Midbrain (tissue), 1 donor: Measurements from ENCODE around the gene CRB1.

Source experiments
- DNase-seq: peaks from one replicate; lab custom pipeline; 2025; lab: John Stamatoyannopoulos, UW

Gene CRB1

GRCh38 chr1:197268012-197268411 is at the start of gene CRB1:
TSS of gene CRB1 (plus strand) at chr1:197268252. CDS start at chr1:197268413, 161 bp downstream.
- peak; percentile 52 for DNase-seq

- DNase-seq: no peak
Measured at GRCh38 chr1:197218857-197219256, 49.2 kb upstream of the CRB1 start.

GRCh38 chr1:197222025-197222685 is 45.9 kb upstream of the CRB1 start:
- no peak for DNase-seq

GRCh38 chr1:197222780-197223179 is 45.3 kb upstream of the CRB1 start:
- no peak for DNase-seq

GRCh38 chr1:197224160-197224559 is 43.9 kb upstream of the CRB1 start:
- DNase-seq: peak; percentile 55

GRCh38 chr1:197225611-197226010 is 42.4 kb upstream of the CRB1 start:
- DNase-seq: no peak

GRCh38 chr1:197234581-197234980 is 33.5 kb upstream of the CRB1 start:
- peak; percentile 69 for DNase-seq

GRCh38 chr1:197235355-197235754 is 32.7 kb upstream of the CRB1 start:
- DNase-seq: no peak

- DNase-seq: no peak
Measured at GRCh38 chr1:197247465-197247864, 20.6 kb upstream of the CRB1 start.

GRCh38 chr1:197249324-197249723 is 18.7 kb upstream of the CRB1 start:
- DNase-seq: no peak

GRCh38 chr1:197250616-197251015 is 17.4 kb upstream of the CRB1 start:
- no peak for DNase-seq

- DNase-seq: no peak
Measured at GRCh38 chr1:197252973-197253372, 15.1 kb upstream of the CRB1 start.

- DNase-seq: no peak
Measured at GRCh38 chr1:197254866-197255265, 13.2 kb upstream of the CRB1 start.

GRCh38 chr1:197264936-197265567 is 3.0 kb upstream of the CRB1 start:
- DNase-seq: no peak

GRCh38 chr1:197269053-197269452 is 1.0 kb downstream of the CRB1 start:
- peak; percentile 76 for DNase-seq

GRCh38 chr1:197272791-197273190 is 4.7 kb downstream of the CRB1 start:
- DNase-seq: no peak

GRCh38 chr1:197277166-197277565 is 9.1 kb downstream of the CRB1 start:
- DNase-seq: no peak

GRCh38 chr1:197284325-197284724 is 16.3 kb downstream of the CRB1 start:
- no peak for DNase-seq

GRCh38 chr1:197284966-197285365 is 16.9 kb downstream of the CRB1 start:
- no peak for DNase-seq

GRCh38 chr1:197285526-197286205 is 17.6 kb downstream of the CRB1 start:
- no peak for DNase-seq

- no peak for DNase-seq
Measured at GRCh38 chr1:197286634-197287033, 18.6 kb downstream of the CRB1 start.

GRCh38 chr1:197287863-197288262 is 19.8 kb downstream of the CRB1 start:
- DNase-seq: no peak

- DNase-seq: no peak
Measured at GRCh38 chr1:197302775-197303174, 34.7 kb downstream of the CRB1 start.
